GM18951 (cell line): Measurements from ENCODE around the gene SHB.

Experiments used
- POLR2A ChIP-seq: IDR thresholded peaks from 4 replicates; pipeline ENCODE4 v1.6.1; 2011; ENCODE audit warnings: mild to moderate bottlenecking; ENCODE audit not compliant: insufficient read length, insufficient read depth; ENCODE audit errors: extremely low read depth
- in situ Hi-C: fragments of 300-500 bp; cut with MboI; formaldehyde crosslinking; loops from one replicate; pipeline ENCODE4 v1.12.0; 2022; ENCODE audit warnings: low sequenced_read_pairs, mixed read lengths, inconsistent platforms; ENCODE audit not compliant: unreplicated experiment

Gene SHB

DNA sequence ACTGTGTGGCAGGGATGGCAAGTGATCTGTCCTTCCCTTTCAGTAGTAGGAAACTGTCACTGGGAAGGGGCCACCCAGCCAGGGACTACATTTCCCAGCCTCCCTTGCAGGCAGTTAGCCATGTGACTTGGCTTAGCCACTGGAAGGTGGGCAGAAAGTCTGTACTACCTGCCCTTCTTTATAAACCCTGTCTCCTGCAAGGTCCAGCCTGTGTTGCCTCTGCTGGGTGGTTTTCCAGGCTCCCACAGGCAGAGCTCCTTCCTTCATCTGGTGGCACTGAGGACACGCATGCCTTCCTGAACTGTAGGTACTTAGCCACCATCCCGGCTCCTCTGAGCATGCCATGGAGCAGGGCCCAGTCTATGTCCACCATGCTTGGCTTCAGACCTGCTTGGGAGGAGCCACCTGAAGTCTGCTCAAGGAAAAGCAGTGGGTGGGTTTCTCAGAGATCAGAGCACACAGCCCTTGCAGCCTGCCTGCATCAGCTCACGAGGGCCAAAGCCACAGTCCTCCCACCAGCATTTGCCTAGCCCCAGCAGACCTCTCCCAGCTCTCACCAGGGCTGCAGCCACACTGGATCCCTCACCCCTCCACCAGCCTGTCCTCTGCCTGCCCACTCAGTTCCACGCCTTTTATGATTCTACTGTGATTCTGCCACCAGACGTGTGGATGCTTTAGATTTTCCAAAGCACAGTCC lies 148.4 kb downstream of the SHB start:
- in situ Hi-C loops, result no loop called here
- no peak for TF ChIP-seq POLR2A

DNA sequence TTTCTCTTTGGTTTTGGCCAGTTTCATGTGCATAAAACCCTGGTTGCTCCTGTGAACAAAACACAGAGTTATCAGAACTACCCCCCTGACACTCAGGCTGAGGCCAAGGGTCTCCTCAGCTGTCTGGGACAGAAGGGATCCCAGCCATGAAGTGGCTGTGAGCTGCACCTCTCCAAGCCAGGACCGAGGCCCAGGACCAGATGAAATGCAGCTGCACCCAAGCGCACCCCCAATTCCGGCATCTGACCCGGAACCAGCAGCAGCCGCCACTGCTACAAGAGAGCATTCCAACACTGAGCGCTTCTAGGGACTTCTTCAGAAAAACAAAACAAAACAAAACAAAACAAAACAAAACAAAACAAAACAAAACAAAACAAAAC lies 149.1 kb downstream of the SHB start:
- no peak for TF ChIP-seq POLR2A
- in situ Hi-C loops, result loop anchor here (10.0 kb wide), 1 partner anchor 165 kb away; no protein-coding TSS in a partner anchor

DNA sequence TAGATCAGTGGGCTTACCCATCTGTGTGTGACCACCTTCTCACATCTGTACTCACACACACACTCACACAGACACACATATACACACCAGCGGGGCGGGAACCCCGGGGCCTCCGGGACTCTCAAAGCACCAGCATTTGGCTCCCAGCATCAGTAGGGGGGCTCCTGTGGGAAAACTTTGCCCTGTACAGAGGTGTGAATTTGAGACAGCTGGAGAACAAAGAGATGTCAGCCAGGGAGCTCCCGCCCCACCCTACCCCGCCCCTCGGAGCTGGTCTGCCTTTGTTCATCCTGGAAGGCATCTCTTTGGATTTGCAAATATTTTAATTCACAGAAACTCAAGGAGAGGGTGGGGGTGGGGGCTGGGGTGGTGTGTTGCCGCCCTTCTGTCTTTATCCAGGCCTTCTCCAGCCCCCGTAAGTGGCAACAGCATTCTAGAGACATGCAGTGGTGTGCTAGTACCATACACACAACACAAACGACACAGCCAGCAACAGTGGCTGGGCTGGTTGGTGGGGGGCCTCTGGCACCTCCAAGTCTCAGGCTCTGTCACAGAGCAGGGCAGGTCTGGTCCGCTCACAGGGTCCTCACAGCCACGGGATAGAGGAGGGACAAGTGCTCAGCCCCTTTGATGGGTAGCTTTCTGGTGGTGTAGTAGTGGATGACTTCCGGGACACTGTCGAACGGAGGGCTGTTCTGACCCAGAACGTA lies 149.6 kb downstream of the SHB start:
- TF ChIP-seq POLR2A, result no peak
- in situ Hi-C loops, result loop anchor here (10.0 kb wide), 1 partner anchor 165 kb away; no protein-coding TSS in a partner anchor

DNA sequence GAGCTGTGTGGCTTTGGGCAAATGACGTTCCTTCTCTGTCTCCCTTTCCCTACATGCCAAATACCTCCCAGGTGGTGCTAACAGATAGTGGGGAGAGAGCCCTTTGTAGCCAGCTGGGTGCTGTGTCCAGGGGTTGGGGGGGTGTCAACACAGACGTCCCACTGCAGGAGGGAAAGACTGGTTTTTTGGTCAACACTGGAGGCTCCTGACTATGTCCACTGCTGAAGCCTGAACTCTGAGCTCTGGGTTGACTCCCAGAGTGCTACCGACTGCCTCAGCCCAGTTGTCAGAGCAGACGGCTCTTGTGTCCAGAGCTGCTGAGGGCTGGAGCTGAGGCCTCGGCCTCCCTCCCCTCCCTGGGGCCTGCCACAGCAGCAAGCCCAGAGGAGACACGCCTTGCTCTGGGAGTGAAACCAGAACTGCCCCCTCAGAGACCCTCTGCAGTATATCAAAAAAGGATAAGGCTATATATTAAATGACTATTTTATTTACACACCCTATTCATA lies 150.3 kb downstream of the SHB start:
- in situ Hi-C loops, result loop anchor here (10.0 kb wide), 1 partner anchor 166 kb away; no protein-coding TSS in a partner anchor
- no peak for TF ChIP-seq POLR2A

DNA sequence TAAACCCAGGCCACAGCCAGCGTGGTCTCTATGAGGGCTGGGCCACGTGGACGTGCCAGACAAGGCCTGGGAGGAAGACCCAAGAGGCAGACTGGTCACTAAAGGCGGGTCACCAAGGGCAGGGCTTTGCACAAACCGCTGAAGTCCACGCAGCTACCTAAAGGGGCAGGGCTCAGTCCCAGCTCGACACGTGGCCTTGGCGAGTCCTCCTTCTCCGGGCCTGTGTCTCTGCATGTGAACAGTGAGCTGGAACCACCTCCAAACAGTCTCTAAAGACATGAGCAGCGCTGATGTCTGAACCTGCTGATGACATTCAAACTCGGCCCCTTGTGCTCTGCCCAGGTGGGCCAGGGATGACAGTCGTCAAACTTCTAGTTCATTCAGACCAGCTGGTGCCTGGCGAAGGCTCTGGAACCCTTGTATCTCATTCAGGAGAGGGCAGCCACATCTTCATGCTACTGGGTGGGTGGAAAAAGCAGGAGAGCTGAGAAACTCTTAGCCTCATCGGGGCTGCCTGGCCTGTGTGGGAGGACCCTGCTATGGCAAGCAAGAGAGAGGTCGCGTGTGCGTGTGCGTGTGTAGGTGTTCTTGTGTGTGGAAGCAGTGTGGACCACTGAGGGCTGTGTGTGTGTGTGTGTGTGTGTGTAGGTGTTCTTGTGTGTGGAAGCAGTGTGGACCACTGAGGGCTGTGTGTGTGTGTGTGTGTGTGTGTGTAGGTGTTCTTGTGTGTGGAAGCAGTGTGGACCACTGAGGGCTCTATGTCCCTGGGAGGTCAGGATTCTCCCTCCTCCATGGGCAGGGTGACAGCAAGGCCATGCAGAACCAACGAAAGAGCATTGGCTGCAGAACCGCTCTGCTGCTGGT lies 151.0 kb downstream of the SHB start:
- no peak for TF ChIP-seq POLR2A
- in situ Hi-C loops, result loop anchor here (10.0 kb wide), 1 partner anchor 167 kb away; no protein-coding TSS in a partner anchor

DNA sequence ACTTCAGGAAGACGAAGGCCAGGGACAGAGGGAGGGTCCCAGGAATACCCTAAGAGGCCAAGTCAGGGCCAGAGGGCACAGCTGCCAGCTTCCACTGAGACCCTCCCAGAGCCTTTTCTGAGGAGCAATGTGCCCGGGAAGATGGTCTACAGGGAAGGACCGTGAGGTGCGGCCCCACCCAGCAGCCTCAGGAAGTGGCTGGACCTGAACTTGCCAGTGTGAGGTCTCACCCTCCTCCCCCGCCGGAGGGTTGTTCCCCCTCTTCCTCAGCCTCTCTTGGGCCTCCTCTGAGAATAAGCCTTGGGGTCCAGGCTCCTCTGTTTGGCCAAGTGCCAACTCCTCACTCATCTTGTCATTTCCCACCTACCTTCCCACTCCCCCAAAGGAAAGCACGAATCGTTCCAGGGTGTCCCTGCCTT lies 151.7 kb downstream of the SHB start:
- in situ Hi-C loops, result loop anchor here (10.0 kb wide), 1 partner anchor 167 kb away; no protein-coding TSS in a partner anchor

DNA sequence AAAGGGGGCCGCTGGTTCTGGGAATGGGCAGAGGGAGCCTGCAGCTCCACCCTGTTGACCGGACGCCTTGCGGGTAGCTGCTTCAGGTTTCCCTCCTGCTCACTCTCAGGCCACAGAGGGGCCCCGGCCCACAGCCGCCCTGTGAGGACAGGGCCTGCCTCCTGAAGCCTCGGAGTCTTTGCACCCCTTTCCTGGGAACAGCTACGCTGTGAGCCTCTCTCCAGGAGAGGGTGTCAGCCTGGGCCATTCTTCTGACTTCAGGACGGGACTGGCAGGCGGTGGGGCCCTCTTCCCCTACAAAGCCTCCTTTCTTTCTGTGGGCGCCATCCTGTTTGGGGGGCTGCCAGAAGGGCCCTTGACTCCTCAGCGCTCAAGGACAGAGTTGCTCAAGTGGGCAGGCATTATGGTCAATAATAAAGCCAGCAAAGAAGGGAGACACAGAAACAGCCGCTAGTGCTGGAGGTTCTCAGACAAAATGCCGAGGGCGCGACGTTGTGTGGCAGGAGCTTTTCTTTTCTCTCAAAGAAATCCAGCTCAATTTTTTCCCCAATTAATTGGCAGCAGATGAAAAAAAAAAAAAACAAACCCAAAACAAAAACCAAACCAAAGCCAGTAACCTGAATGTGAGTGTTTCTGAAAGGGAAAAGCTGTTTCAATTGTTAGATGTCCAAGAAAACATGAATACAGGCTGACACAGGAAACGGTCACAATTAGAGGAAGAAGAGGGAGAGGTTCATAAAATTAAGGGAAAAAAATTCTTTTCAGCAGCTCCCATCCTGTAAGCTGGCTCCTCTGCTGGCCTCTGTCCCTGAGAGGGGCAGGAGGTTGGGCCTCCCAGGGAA lies 152.3 kb downstream of the SHB start:
- in situ Hi-C loops, result loop anchor here (10.0 kb wide), 1 partner anchor 168 kb away; no protein-coding TSS in a partner anchor

More for the DNA sequence above, 151.7 kb downstream of the SHB start:
- no peak for TF ChIP-seq POLR2A

DNA sequence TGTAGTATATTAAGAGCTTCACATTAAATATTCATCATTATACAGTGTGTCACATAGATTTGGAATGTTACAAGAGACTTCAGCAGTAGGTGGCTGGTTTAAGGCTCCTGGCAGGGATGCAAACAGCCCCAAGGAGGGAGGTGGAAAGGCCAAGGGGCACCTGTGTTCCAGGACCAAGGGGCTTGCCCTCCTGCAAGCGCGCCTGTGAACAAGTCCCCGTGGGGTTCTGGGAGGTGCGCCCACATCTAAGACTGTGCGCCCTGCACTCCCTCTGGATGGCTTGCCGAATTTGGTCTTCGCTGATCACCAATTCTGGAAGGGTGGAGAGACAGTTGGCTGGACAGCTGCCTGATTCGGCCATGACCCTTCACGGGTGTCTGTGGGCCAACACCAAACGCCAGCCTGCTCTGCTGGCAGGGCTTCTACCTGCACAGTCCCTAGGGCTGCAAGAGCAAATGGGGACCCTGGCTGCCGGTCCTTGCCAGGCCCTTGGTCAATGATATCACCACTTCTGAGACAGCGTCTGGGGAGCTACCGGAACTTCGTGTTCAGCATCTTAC lies 153.0 kb downstream of the SHB start:
- in situ Hi-C loops, result loop anchor here (10.0 kb wide), 1 partner anchor 169 kb away; no protein-coding TSS in a partner anchor
- TF ChIP-seq POLR2A, result no peak

More for the DNA sequence above, 152.3 kb downstream of the SHB start:
- no peak for TF ChIP-seq POLR2A

DNA sequence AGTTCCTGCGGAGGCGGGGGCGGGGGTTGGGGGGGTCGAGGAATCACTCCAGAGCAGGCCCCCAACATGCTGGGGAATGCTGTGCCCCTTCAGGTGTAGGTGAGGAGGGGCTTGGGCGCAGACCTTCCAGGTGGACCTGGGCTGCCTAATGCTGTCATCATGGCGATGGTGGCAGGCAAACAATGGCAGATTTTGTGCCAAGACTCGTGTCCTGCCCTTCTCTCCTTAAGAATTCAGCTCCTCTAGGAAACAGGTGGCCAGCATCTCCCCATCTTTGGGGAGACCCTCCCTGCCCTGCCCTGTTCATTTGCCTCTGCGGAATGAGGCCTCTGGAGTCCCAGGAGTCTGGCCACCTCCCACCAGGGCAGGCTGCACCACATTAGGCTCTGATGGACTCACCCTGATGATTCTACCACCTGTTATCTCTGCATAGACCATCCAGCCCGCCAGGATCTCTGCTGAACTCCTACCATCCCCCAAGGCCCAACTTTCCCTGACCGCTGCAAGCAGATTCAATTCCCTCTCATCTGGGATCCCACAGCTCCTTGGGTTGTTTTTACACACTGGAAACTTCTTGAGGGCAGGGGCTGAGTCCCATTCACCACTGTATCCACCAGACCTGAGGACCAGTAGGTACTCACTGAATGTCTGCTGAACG lies 154.2 kb downstream of the SHB start:
- in situ Hi-C loops, result loop anchor here (5.0 to 10.0 kb wide), 2 partner anchors 170 to 447 kb away; no protein-coding TSS in a partner anchor

DNA sequence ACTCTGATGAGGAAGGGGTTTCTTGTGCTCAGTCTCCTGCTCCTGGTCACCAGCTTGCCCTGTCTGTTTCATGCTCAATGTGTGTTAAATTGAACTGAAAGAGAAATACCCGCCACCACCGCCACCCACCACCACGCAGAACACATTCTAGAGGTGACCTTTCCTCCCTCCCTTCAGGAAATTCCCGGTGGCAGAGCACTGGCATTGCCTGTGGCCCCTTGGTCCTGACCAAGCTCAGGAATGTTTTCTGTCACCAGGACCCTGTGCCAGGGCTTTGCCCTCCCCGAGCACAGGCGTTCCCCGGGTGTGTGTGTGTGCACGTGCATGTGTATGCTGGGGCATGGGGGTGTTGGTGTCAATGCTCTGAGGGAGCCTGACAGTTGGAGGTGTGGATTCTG lies 154.9 kb downstream of the SHB start:
- TF ChIP-seq POLR2A, result no peak
- in situ Hi-C loops, result loop anchor here (5.0 to 10.0 kb wide), 2 partner anchors 171 to 448 kb away; no protein-coding TSS in a partner anchor

More for the DNA sequence above, 154.2 kb downstream of the SHB start:
- no peak for TF ChIP-seq POLR2A

DNA sequence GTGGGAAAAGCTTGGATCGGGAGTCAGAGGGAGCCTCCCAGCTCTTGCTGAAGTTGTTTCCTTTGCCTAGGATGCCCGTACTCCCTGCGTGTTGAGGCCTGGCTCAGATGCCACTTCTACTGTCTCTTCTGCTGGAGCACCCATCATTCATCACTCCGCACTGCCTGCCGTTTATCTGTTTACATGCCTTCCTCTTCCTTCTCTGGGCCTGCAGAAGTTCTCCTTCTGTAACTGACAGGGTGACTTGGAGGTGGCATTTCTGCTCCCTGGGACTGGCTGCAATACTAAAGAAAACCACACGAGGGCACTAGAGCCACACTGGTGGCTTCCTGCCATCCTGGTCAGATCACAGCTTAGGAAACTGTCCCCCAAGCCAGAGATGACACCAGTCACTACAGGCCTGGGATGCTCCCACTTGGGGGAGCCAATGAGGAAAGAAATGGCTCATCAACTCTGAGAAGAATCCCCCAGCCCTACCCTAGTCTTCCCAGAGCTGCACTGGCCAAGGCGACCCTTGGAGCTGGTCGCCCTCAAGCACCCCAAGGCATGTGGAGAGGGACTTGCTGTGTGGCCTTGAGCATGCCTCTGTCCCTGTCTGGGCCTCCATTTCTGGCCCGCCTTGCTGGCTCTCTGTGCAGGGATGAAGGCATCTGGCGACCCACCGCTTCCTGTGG lies 155.4 kb downstream of the SHB start:
- in situ Hi-C loops, result loop anchor here (5.0 to 10.0 kb wide), 2 partner anchors 171 to 449 kb away; no protein-coding TSS in a partner anchor
- no peak for TF ChIP-seq POLR2A

DNA sequence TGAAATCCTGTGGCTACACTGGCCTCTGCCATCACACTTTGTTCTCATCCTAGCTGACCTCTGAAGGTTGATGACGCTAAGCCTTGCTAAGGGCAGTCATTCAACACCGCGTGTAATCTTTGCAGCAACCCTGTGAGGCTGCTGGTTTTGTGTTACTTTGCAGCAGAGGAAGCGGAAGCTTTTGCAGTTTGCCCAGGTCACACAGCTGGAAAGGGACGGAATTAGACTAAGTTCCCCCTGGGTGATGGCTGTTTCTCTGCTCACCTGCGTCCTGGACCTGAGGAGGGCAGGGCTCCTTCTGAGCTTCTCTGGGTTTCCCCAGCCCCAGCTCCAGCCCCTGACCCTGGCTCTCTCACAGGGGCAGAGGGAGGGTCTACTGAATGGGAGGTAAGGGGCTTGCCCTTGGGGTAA lies 157.8 kb downstream of the SHB start:
- in situ Hi-C loops, result loop anchor here (5.0 to 10.0 kb wide), 2 partner anchors 174 to 451 kb away; no protein-coding TSS in a partner anchor
- TF ChIP-seq POLR2A, result no peak
